Thymus (tissue), 11 donors: Measurements from ENCODE around the gene FNDC10. TPM values are rescaled to one million over a fixed set of nuclear protein-coding genes. Genes with fewer than 3 reads are reported as not detected.
"Not testable (repeated sequence)": the region's sequence is repeated elsewhere in the genome, so short reads cannot be mapped to it uniquely, and the experiment has no call there.

Source experiments
- DNase-seq, 9 donors: peaks; one replicate each; pipeline ENCODE4 v3.0.0-alpha.2; 2013; ENCODE audit warnings: low spot score in 9 of 9, low read depth in 6 of 9, missing footprints in 1 of 9
- H3K27ac ChIP-seq, 2 donors: one replicate each; pipeline ENCODE4 v1.5.1; 2013; ENCODE audit warnings: control low read depth in 1 of 2, low read depth in 1 of 2, low read length in 1 of 2, mild to moderate bottlenecking in 1 of 2, moderate library complexity in 1 of 2
- H3K27me3 ChIP-seq, 2 donors: one replicate each; pipeline ENCODE4 v1.5.1; 2013; ENCODE audit warnings: low read length in 1 of 2; ENCODE audit not compliant: control insufficient read depth in 2 of 2, insufficient read depth in 1 of 2
- H3K36me3 ChIP-seq, 2 donors: one replicate each; pipeline ENCODE4 v1.5.1; 2013; ENCODE audit warnings: low read length in 1 of 2, mild to moderate bottlenecking in 1 of 2, moderate library complexity in 1 of 2; ENCODE audit not compliant: control insufficient read depth in 2 of 2, insufficient read depth in 2 of 2
- H3K4me1 ChIP-seq, 2 donors: one replicate each; pipeline ENCODE4 v1.5.1; 2013; ENCODE audit warnings: low read length in 2 of 2; ENCODE audit not compliant: control insufficient read depth in 2 of 2, insufficient read depth in 2 of 2
- H3K4me3 ChIP-seq, 2 donors: one replicate each; pipeline ENCODE4 v1.5.1; 2013; ENCODE audit warnings: low read length in 2 of 2, control low read depth in 1 of 2, mild to moderate bottlenecking in 1 of 2
- H3K9me3 ChIP-seq, 2 donors: one replicate each; pipeline ENCODE4 v1.5.1; 2013; ENCODE audit warnings: low read length in 1 of 2, mild to moderate bottlenecking in 1 of 2; ENCODE audit not compliant: control insufficient read depth in 2 of 2, insufficient read depth in 1 of 2
- WGBS: extraction: QIAGEN DNeasy Blood & Tissue Kit; methylation state at CpG from one replicate; pipeline ENCODE4 v1.1.7; 2013; 5-methylcytosine and 5-hydroxymethylcytosine counted together
- polyA plus RNA-seq: library from polyadenylated mRNA; stranded (reverse); fragments of 200-250 nt; gene quantifications from one replicate; pipeline ENCODE4 v1.2.3, GENCODE V29; 2013
- total RNA-seq: library from RNA; stranded (reverse); fragments of 120-200 nt; gene quantifications from one replicate; pipeline ENCODE4 v1.2.4, GENCODE V29; 2013
- donor health status: healthy.

The FNDC10 gene
- total and polyA plus RNA-seq, 2 donors, result 0.24 to 0.80 TPM

DNA sequence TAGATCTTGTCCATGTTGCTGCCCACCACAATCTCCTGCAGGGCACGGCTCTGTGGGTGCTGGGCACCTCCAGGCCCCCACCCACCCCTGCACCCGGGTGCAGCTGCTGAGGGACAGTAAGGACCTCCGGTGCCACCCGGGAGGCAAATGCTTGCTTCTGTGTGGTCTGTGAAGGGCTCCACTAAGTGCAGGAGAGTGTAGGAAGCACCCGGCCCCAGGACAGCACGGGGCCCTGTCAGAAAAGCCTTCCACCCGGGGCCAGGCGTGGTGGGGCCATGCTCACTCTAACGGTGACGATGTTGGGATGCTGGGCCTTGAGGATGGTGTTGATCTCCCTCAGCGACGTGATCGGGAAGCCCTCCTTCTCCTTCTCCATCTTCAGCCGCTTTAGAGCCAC is 37.5 kb upstream of the FNDC10 start:
- not testable (repeated sequence) for H3K27me3 ChIP-seq, H3K9me3 ChIP-seq, H3K27ac ChIP-seq, H3K4me1 ChIP-seq, DNase-seq, H3K4me3 ChIP-seq
- peaks cover 7 to 29% of the 10 kb centered on the region in 2 donors for H3K36me3 ChIP-seq
- WGBS, result 98% methylated on average over 14 of the region's 14 CpGs

DNA sequence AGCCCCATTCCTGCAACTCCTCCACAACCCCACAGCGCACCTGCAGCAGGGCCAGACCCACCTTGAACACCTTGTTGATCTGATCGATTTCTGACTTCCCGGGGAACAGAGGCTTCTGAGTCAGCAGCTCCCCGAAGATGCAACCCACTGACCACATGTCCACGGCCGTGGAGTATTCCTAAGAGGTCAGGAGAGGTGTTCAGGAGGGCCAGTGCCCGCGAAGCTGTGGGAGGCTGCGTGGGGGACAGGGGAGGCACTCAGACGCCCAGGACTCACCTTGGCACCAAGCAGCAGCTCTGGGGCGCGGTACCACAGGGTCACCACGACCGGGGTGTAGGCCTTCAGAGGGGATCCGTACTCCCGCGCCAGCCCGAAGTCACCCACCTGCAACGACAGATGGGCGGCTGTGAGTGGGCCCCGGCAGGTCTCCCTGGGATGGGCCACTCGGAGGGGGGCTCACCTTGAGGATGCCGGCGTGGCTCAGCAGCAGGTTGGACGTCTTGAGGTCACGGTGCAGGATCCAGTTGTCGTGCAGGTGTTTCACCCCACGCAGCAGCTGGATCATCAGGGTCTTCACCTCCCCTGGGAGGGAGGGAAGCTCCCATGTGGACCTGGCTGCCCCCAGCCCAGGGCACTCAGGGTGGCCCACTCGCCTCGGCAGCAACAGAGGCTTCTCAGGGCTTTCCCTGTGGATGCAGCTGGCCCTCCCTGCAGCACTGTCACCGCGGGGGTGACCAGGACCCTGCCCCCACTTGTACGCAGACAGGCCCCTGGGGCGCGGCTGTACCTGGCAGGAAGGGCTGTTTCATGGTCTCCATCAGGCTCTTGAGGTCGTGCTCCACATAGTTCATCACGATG is 36.9 kb upstream of the FNDC10 start:
- H3K27me3 ChIP-seq, H3K27ac ChIP-seq, H3K9me3 ChIP-seq, DNase-seq, H3K4me1 ChIP-seq, H3K4me3 ChIP-seq: not testable (repeated sequence)
- 96% methylated on average over 37 of the region's 37 CpGs for WGBS
- peaks cover 7 to 29% of the 10 kb centered on the region in 2 donors for H3K36me3 ChIP-seq

DNA sequence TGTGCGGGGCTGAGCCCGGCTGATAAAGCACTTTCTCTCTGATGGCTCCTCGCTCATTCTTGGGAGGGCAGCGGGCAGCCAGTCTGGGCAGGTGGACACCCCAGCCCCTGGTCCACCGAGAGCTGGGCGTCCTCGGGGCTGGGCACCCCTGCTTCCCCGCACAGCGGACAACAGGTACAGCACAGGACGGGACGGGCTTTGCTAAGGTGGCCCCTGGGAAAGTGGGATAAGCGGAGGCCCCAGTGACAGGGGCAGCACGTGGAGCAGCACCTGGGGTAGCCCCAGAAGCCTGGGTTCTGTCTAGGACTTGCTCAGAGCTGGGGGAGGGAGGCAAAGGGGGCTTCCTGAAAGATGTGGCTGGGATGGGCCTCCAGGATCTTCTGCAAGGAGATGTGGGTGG is 34.7 kb upstream of the FNDC10 start:
- H3K27me3 ChIP-seq, result peaks cover 16 to 21% of the 10 kb centered on the region in 2 donors
- DNase-seq, H3K27ac ChIP-seq, H3K4me3 ChIP-seq, H3K9me3 ChIP-seq: not testable (repeated sequence)
- WGBS, result 97% methylated on average over 9 of the region's 13 CpGs
- H3K4me1 ChIP-seq, result peaks cover 12 to 23% of the 10 kb centered on the region in 2 donors
- H3K36me3 ChIP-seq, result peaks cover 7 to 27% of the 10 kb centered on the region in 2 donors

DNA sequence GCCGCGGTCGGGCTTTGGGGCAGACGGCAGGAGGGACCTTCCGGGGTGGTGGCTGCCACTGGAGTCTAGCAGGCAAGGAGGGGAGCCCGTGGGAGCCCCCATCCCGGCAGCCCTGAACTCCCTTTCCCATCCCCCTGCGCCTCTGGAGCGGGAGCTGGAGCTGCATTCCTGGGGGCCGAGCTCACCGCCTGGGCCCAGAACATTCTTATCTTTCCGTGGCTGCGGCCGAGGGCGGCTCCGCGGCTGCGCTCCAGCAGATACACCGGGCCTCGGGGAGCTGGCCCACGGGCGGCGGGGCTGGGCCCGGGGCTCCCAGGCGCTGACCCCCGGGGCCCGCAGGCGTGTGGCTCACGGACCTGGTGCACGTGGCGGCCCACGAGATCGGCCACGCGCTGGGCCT is 33.5 kb upstream of the FNDC10 start:
- not testable (repeated sequence) for H3K4me3 ChIP-seq, H3K27ac ChIP-seq, DNase-seq, H3K9me3 ChIP-seq
- Histone ChIP-seq H3K36me3 (peaks cover 7 to 18% of the 10 kb centered on the region in 2 donors), H3K27me3 (peaks cover 16 to 21% of the 10 kb centered on the region in 2 donors), H3K4me1 (peaks cover 12 to 35% of the 10 kb centered on the region in 2 donors)
- no CpG with 5 or more reads among the region's 35 CpGs for WGBS

DNA sequence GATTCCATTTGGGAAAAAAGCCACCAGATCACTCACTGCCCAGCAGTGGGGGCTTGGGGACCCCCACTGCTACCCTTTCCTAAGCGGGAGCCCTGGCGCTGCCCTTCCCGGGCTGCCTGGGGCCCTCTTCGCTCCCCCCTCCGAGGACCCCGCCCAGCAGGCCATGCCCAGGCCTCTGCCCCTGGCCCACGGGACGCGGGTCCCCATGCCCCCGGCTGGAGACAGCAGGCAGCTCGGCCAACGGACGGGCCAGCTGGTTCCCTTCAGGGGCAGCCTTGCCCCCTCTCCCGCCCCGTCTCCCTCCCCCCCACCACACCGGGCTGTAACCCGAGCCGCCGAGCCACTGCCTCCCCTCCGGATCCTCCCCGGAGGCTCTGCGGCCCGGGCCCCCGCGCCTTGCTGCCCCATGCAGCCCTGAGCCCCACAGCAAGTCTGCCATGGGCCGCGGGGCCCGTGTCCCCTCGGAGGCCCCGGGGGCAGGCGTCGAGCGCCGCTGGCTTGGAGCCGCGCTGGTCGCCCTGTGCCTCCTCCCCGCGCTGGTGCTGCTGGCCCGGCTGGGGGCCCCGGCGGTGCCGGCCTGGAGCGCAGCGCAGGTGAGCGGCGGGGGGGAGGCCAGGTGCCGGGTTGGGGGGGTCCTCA is 32.0 kb upstream of the FNDC10 start, which contains the start of gene MMP23B:
Gene MMP23B, plus strand, starts transcription at position 392 of the 639 bp plus-strand sequence. Its CDS starts 46 bp downstream, at position 438.
- WGBS, result 7% methylated on average over 48 of the region's 48 CpGs
- DNase-seq, result peak in 1 of 9 donors; percentile 18
- Histone ChIP-seq H3K36me3 (peaks cover 11 to 22% of the 10 kb centered on the region in 2 donors), H3K4me1 (peaks cover 12 to 36% of the 10 kb centered on the region in 2 donors), H3K9me3 (no peaks in the 10 kb centered on the region), H3K4me3 (peak within 1 kb of the TSS in 1 of 2 donors; percentile 65), H3K27ac (peak within 1 kb of the TSS in 1 of 2 donors; percentile 25), H3K27me3 (peaks cover 16 to 21% of the 10 kb centered on the region in 2 donors)

DNA sequence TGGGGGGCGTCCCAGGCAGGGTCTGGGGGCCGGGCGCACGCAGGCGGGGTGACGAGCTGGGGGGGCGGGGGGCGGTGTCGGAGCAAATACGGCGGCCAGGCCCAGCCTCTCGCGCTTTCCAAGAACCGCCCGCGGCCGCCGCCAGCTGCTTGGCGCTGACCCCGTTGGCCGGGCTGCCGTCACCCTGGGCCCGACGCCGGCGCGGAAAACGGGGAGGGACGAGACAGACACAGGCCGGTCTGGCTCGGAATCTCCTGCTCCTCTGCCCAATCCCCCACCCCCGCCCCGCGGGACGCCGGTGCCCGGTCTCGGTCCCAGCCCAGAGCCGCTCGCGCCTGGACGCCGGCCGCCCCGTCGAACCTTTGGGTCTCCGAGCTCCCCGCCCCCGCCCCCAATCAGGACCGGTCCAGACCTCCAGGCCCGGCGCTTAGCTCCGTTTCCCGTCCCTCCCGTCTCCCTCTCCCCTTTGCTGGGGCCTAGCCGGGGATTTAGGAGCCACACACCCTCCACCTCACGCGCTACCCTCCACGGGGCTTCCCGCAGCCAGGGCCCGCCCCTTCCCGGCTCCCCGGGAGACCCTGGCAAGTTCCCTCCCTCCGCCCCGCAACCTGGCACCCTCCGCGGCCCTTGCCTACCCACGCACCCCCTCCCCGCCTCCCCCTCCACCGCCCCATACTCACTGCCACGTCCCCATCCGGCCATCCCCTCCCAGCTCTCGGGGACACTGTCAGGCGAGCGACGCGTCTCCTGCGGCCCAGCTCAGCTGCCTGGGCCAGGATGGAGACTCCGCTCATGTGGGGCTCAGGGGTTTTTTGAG is 31.2 kb upstream of the FNDC10 start:
- peak in 2 of 9 donors; percentile 24 to 31 for DNase-seq
- H3K27ac ChIP-seq, result peak overlapping the region; percentile 82 to 96
- H3K4me1 ChIP-seq, result peaks cover 12 to 36% of the 10 kb centered on the region in 2 donors
- no peaks in the 10 kb centered on the region for H3K9me3 ChIP-seq
- peaks cover 7 to 16% of the 10 kb centered on the region in 2 donors for H3K36me3 ChIP-seq
- 14% methylated on average over 79 of the region's 79 CpGs for WGBS
- peak overlapping the region; percentile 32 to 65 for H3K4me3 ChIP-seq
- H3K27me3 ChIP-seq, result peaks cover 16 to 21% of the 10 kb centered on the region in 2 donors

DNA sequence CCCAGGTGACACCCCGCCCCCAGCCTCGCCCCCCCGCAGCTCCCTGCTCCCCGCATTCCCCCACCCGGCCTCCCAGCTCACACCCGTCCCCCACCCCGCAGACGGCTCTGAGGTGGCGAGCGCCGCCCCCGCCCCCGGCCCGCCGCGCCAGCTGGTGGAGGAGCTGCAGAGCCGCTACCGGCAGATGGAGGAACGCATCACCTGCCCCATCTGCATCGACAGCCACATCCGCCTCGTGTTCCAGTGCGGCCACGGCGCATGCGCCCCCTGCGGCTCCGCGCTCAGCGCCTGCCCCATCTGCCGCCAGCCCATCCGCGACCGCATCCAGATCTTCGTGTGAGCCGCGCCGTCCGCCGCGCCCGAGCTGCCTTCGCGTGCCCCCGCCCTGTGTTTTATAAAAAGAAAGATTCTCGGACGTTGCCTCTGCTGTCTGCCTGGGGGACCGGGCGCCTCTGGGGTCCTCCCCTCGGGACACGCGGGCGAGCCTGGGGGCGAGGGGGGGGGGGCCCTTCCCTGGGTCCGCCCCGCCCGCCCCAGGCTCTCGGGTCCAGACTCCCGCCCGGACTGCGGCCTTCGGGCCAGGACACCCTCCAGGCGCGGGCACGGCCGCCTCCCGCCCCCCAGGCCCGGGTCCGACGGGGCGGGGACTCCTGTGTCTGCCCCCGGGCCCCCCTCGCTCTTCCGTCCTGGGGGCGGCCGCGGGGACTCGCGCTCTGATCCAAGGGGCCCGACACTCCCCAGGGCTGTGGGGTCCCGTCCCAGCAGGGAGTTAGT is 30.4 kb upstream of the FNDC10 start:
- Histone ChIP-seq H3K9me3 (no peaks in the 10 kb centered on the region), H3K4me3 (peak overlapping the region; percentile 32 to 65), H3K27me3 (peaks cover 16 to 21% of the 10 kb centered on the region in 2 donors), H3K4me1 (peaks cover 12 to 36% of the 10 kb centered on the region in 2 donors), H3K27ac (peak overlapping the region; percentile 96), H3K36me3 (peaks cover 7 to 16% of the 10 kb centered on the region in 2 donors)
- 2% methylated on average over 80 of the region's 81 CpGs for WGBS
- peak; percentile 87 to 98 (median 91) for DNase-seq
